SU-DHL-6 (cell line): ENCODE data around the gene FABP3.

Experiments used
- H2AFZ ChIP-seq: fragments of 200-600 bp; sonication (generic); 2 replicates; pipeline ENCODE4 v1.6.1; 2014; ENCODE audit warnings: low read depth, mild to moderate bottlenecking, moderate library complexity, mixed read lengths, antibody characterized with exemption, low read length; ENCODE audit not compliant: severe bottlenecking
- H3F3A ChIP-seq: fragments of 200-600 bp; shearing (Covaris generic); 2 replicates; pipeline ENCODE4 v1.6.0; 2016; ENCODE audit warnings: antibody characterized with exemption, mild to moderate bottlenecking; ENCODE audit not compliant: insufficient read depth
- H3K27ac ChIP-seq: fragments of 200-600 bp; sonication (generic); 2 replicates; pipeline ENCODE4 v1.5.1; 2016; ENCODE audit warnings: low read depth, mild to moderate bottlenecking, low read length, moderate library complexity, mixed read lengths
- H3K27me3 ChIP-seq: fragments of 200-600 bp; sonication (generic), shearing (Covaris generic); 2 replicates; pipeline ENCODE4 v1.6.0; 2014; ENCODE audit warnings: mild to moderate bottlenecking, low read length
- H3K36me3 ChIP-seq: fragments of 200-600 bp; sonication (generic); 2 replicates; pipeline ENCODE4 v1.6.1; 2014; ENCODE audit warnings: mild to moderate bottlenecking, low read length, mixed read lengths
- H3K4me2 ChIP-seq: fragments of 300-600, 200-600 bp; shearing (Covaris generic), sonication (generic); 2 replicates; pipeline ENCODE4 v1.6.0; 2014; ENCODE audit warnings: low read length, low read depth, mild to moderate bottlenecking; ENCODE audit not compliant: poor library complexity, severe bottlenecking
- H3K4me3 ChIP-seq: fragments of 200-600 bp; sonication (generic); 2 replicates; pipeline ENCODE4 v1.5.1; 2014; ENCODE audit warnings: antibody characterized with exemption, low read length, mild to moderate bottlenecking, mixed read lengths; ENCODE audit not compliant: insufficient read depth, poor library complexity, severe bottlenecking
- H3K79me2 ChIP-seq: fragments of 200-600 bp; sonication (generic); 2 replicates; pipeline ENCODE4 v1.6.1; 2014; ENCODE audit warnings: mild to moderate bottlenecking, low read length, moderate library complexity; ENCODE audit not compliant: insufficient read depth
- H3K9ac ChIP-seq: fragments of 200-600 bp; sonication (generic); 2 replicates; pipeline ENCODE4 v1.7.0; 2014; ENCODE audit warnings: mild to moderate bottlenecking, low read length
- H3K9me2 ChIP-seq: fragments of 200-600 bp; sonication (generic); replicated peaks from 2 replicates; pipeline ENCODE4 v1.6.1; 2014; ENCODE audit warnings: low read length; ENCODE audit not compliant: insufficient read depth
- H3K9me3 ChIP-seq: fragments of 200-600 bp; sonication (generic); 2 replicates; pipeline ENCODE4 v1.6.1; 2014; ENCODE audit warnings: low read length, mixed read lengths; ENCODE audit not compliant: insufficient read depth
- H4K20me1 ChIP-seq: fragments of 200-600 bp; sonication (generic); 2 replicates; pipeline ENCODE4 v1.6.1; 2014; ENCODE audit warnings: low read depth, mild to moderate bottlenecking, antibody characterized with exemption, low read length, moderate library complexity, mixed read lengths
- CTCF ChIP-seq: fragments of 200-600 bp; sonication (generic); IDR thresholded peaks from one replicate; pipeline ENCODE4 v1.5.1; 2017; ENCODE audit warnings: antibody characterized with exemption, mild to moderate bottlenecking, low read length, moderate library complexity; ENCODE audit not compliant: insufficient read depth, poor library complexity, severe bottlenecking
- EZH2phosphoT487 ChIP-seq: fragments of 200-600 bp; sonication (generic), shearing (Covaris generic); conservative IDR thresholded peaks from 2 replicates; pipeline ENCODE4 v1.6.1; 2018; ENCODE audit warnings: mild to moderate bottlenecking, antibody characterized with exemption, low read length, moderate library complexity, mixed read lengths

The FABP3 gene

GRCh38 chr1:31373056-31373896, at the start of gene FABP3:
Gene FABP3, minus strand, starts transcription at chr1:31373076. Its CDS starts 62 bp downstream, at chr1:31373014.
- H3K4me2 ChIP-seq: no peak within 1 kb of the TSS
- H2AFZ ChIP-seq: no peak within 1 kb of the TSS
- no peaks in the 10 kb centered on the region for H4K20me1 ChIP-seq
- no peaks in the 10 kb centered on the region for H3K9me2 ChIP-seq
- H3K79me2 ChIP-seq: no peaks in the 10 kb centered on the region
- H3K9me3 ChIP-seq: no peaks in the 10 kb centered on the region
- no peak within 1 kb of the TSS for H3K9ac ChIP-seq
- no peak within 1 kb of the TSS for H3K27ac ChIP-seq
- H3K36me3 ChIP-seq: no peaks in the 10 kb centered on the region
- H3F3A ChIP-seq: no peaks in the 10 kb centered on the region
- H3K4me3 ChIP-seq: no peak within 1 kb of the TSS
- TF ChIP-seq EZH2phosphoT487 (no peak), CTCF (no peak)
- no peaks in the 10 kb centered on the region for H3K27me3 ChIP-seq

GRCh38 chr1:31421371-31422040, 48.6 kb upstream of the FABP3 start:
- no peaks in the 10 kb centered on the region for H3K79me2 ChIP-seq
- H3K27ac ChIP-seq: no peak overlapping the region
- H2AFZ ChIP-seq: no peak overlapping the region
- no peaks in the 10 kb centered on the region for H3K36me3 ChIP-seq
- no peaks in the 10 kb centered on the region for H3K9me3 ChIP-seq
- H3K4me2 ChIP-seq: no peak overlapping the region
- no peak overlapping the region for H3K4me3 ChIP-seq
- H3F3A ChIP-seq: peaks cover 5% of the 10 kb centered on the region
- H3K9me2 ChIP-seq: no peaks in the 10 kb centered on the region
- no peaks in the 10 kb centered on the region for H3K27me3 ChIP-seq
- H3K9ac ChIP-seq: no peak overlapping the region
- peak; percentile 45 for TF ChIP-seq CTCF
- TF ChIP-seq EZH2phosphoT487: no peak
- H4K20me1 ChIP-seq: no peaks in the 10 kb centered on the region

GRCh38 chr1:31420716-31421115, 47.8 kb upstream of the FABP3 start:
- Histone ChIP-seq H3F3A (peaks cover 5% of the 10 kb centered on the region), H3K27ac (no peak overlapping the region)
- no peak for TF ChIP-seq EZH2phosphoT487
- TF ChIP-seq CTCF: no peak

More at GRCh38 chr1:31420716-31421115, 47.8 kb upstream of the FABP3 start:
- Histone ChIP-seq H3K9me2 (no peaks in the 10 kb centered on the region), H3K27me3 (no peaks in the 10 kb centered on the region), H3K9me3 (no peaks in the 10 kb centered on the region), H2AFZ (no peak overlapping the region), H3K9ac (no peak overlapping the region), H3K4me2 (no peak overlapping the region), H3K4me3 (no peak overlapping the region), H3K79me2 (no peaks in the 10 kb centered on the region), H3K36me3 (no peaks in the 10 kb centered on the region), H4K20me1 (no peaks in the 10 kb centered on the region)
